Spleen (tissue), 11 donors: ENCODE results near the gene MAN1C1. TPM values are rescaled to one million over a fixed set of nuclear protein-coding genes. Genes with fewer than 3 reads are reported as not detected.

ENCODE experiments used
- DNase-seq: peaks from one replicate; pipeline ENCODE4 v3.0.0-alpha.2; 2020
- H3K27ac ChIP-seq, 8 donors: fragments of 200-600 bp; sonication (generic) in 7 of 8; 1 replicate in 4 of 8; 2 replicates in 4 of 8; pipeline versions ENCODE4 v1.5.0 to v1.8.0; 2016 to 2021; ENCODE audit warnings: inconsistent platforms in 4 of 8, mild to moderate bottlenecking in 4 of 8, moderate library complexity in 1 of 8
- H3K27me3 ChIP-seq, 7 donors: fragments of 200-600 bp; sonication (generic) in 6 of 7; replicated peaks in 1 of 7; 1 replicate in 4 of 7; 2 replicates in 3 of 7; pipeline versions ENCODE4 v1.5.0 to v1.8.0; 2016 to 2021; ENCODE audit warnings: inconsistent platforms in 3 of 7, mild to moderate bottlenecking in 1 of 7
- H3K36me3 ChIP-seq, 6 donors: fragments of 200-600 bp; sonication (generic) in 5 of 6; 1 replicate in 4 of 6; 2 replicates in 2 of 6; pipeline versions ENCODE4 v1.5.0 to v1.8.0; 2016 to 2021; ENCODE audit warnings: inconsistent platforms in 2 of 6
- H3K4me1 ChIP-seq, 6 donors: fragments of 200-600 bp; sonication (generic) in 5 of 6; 1 replicate in 3 of 6; 2 replicates in 3 of 6; pipeline versions ENCODE4 v1.5.0 to v1.8.0; 2016 to 2021; ENCODE audit warnings: inconsistent platforms in 3 of 6
- H3K4me3 ChIP-seq, 8 donors: fragments of 200-600 bp; sonication (generic) in 7 of 8; 1 replicate in 4 of 8; 2 replicates in 4 of 8; pipeline versions ENCODE4 v1.5.0 to v1.8.0; 2016 to 2021; ENCODE audit warnings: inconsistent platforms in 4 of 8, mild to moderate bottlenecking in 4 of 8, moderate library complexity in 2 of 8
- H3K9me3 ChIP-seq, 8 donors: fragments of 200-600 bp; sonication (generic) in 7 of 8; 1 replicate in 4 of 8; 2 replicates in 4 of 8; pipeline versions ENCODE4 v1.5.0 to v1.8.0; 2016 to 2021; ENCODE audit warnings: inconsistent platforms in 4 of 8
- POLR2A ChIP-seq, 3 donors: fragments of 450-650 bp; IDR thresholded peaks; one replicate each; pipeline ENCODE4 v1.5.1; 2017; ENCODE audit warnings: antibody characterized with exemption in 3 of 3, mild to moderate bottlenecking in 1 of 3
- POLR2AphosphoS5 ChIP-seq, 3 donors: sonication (generic); formaldehyde crosslinking; IDR thresholded peaks; one replicate each; pipeline ENCODE4 v1.5.1; 2017; ENCODE audit warnings: antibody characterized with exemption in 3 of 3
- WGBS, 5 donors: extraction: QIAGEN DNeasy Blood & Tissue Kit in 3 of 5; methylation state at CpG; one replicate each; pipeline versions ENCODE4 v1.1.5 to v1.1.7; 2013 to 2018; 5-methylcytosine and 5-hydroxymethylcytosine counted together
- intact Hi-C: fragments of 100-400 bp; cut with DNase I; formaldehyde crosslinking; loops from one replicate; pipeline ENCODE4 v1.15.0; 2023; ENCODE audit warnings: low total_unique reads
- polyA plus RNA-seq, 3 donors: library from polyadenylated mRNA; stranded (reverse); fragments of 200-250 nt; gene quantifications; one replicate each; pipeline ENCODE4 v1.2.1, GENCODE V29; 2013
- total RNA-seq, 7 donors: library from RNA; depleted of rRNA in 3 of 7; stranded (reverse); fragments of >200 nt in 3 of 7; fragmentation: NEBNext Ultra II Directional in 4 of 7; extraction: Animal tissue kit (Norgen Biotek cat#: 25700) in 4 of 7; gene quantifications; one replicate each; pipeline versions ENCODE4 v1.1.0 to v1.2.1, GENCODE V29; 2016 to 2021
- TF ChIP-seq, protein P1 (sequence below), 11 experiments: fragments of 200-600 bp in 7 of 11; fragments of 450-650 bp in 4 of 11; sonication (generic) in 4 of 11; IDR thresholded peaks in 8 of 11; conservative IDR thresholded peaks in 3 of 11; 1 replicate in 7 of 11; 2 replicates in 4 of 11; pipeline versions ENCODE4 v1.4.0 to v1.8.0; 2016 to 2021; ENCODE audit warnings: antibody characterized with exemption in 11 of 11, inconsistent platforms in 4 of 11, mild to moderate bottlenecking in 1 of 11
- donor health status: healthy with polysubstance abuse.
- donor health status: DM: no; HTN: no; CAD: no; lungs with moderate emphysema.
- donor health status: DM: no; HTN: no; CAD: no.
- donor health status: Bipolar disorder and iron deficiency.
- donor health status: healthy.
- donor health status: DM: no; HTN: no; CAD: no.
- donor health status: DM: yes; HTN: yes; CAD: no.

MAN1C1 gene
- total and polyA plus RNA-seq, 10 donors, result 4.6 to 54.3 (median 41.1) TPM

DNA sequence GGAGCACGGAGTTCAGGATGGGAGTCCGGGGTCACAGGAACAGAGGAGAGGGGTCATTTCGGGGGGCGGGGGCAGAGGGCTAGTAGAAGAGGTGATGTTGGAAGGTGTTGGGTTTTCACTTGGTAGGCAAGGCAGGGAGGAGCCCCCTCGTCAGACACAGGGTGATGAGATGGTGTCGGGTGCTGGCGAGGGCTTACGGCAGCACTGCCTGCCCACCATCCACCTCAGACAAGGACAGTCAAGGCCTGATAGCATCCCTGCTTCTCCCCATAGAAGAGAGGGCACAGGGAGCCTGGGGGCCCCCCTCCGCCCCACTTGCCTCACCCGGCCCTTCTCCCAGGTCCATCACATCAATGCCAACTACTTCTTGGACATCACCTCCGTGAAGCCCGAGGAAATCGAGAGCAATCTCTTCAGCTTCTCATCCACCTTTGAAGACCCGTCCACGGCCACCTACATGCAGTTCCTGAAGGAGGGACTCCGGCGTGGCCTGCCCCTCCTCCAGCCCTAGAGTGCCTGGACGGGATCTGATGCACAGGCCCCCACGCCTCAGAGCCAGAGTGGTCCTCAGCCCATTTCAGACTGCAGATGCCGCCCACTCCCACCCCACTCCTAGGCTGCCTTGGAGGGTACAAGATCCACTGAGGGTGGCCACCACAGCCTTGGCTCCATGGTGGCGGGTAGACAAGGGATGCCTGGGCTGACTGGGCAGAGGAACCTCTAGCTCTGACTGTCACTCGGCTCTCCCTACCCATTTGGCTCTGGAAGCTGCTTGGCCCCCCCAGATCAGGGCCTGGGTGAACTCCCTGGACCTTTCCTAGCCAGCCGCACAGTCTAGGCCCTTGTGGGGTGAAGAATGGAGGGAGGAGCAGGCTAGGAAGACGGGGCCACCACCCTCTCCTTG lies 198.9 kb downstream of the MAN1C1 start:
- Histone ChIP-seq H3K4me1 (peaks cover 6 to 36% (median 25%) of the 10 kb centered on the region in 6 donors), H3K27ac (no peak overlapping the region), H3K9me3 (no peaks in the 10 kb centered on the region), H3K4me3 (no peak overlapping the region), H3K36me3 (peaks cover 0 to 60% (median 34%) of the 10 kb centered on the region in 6 donors), H3K27me3 (no peaks in the 10 kb centered on the region)
- intact Hi-C loops, result no loop called here
- WGBS, 5 donors, result 89 to 95% (median 90%) methylated on average over 23 to 24 of the region's 24 CpGs
- DNase-seq, result no peak
- TF ChIP-seq POLR2AphosphoS5 (IDR thresholded peaks at IDR 0.05) (peak in 1 of 3 donors; percentile 12), POLR2A (IDR thresholded peaks at IDR 0.05) (no peak)

DNA sequence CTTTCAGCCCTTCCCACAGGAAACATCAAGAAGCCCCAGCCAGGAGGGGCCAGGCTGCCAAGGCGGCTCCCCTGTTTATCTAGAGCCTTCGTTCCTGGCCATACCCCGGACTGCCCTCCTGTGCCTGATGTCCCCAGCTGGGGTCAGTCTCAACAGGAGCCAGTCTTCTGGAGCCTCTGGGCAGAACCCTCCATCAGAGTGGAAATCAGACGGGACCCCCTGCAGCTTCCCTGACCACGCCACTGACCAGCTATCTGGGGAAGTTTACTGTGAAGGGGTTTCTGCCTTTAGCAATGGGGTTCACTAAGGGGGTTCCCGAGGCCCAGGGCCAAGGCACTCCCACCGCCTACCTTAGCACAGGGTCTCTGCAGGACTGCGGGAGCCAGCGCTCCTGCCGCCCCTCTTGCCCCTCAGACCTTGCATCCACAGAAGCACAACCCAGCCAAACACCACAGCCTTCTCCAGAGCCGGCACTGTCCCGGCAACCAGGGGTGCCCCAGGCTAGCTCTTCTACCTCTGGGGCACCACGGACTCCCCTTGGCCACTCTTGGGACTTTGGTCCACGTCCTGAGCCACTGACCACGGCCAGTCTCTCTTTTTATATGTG lies 199.6 kb downstream of the MAN1C1 start:
- Histone ChIP-seq H3K27ac (no peak overlapping the region), H3K36me3 (peaks cover 0 to 55% (median 34%) of the 10 kb centered on the region in 6 donors), H3K27me3 (no peaks in the 10 kb centered on the region), H3K9me3 (no peaks in the 10 kb centered on the region), H3K4me3 (no peak overlapping the region), H3K4me1 (peaks cover 6 to 36% (median 24%) of the 10 kb centered on the region in 6 donors)
- no peak for DNase-seq
- TF ChIP-seq POLR2A (IDR thresholded peaks at IDR 0.05) (no peak), POLR2AphosphoS5 (IDR thresholded peaks at IDR 0.05) (peak in 1 of 3 donors; percentile 28)
- TF ChIP-seq, protein P1, sequence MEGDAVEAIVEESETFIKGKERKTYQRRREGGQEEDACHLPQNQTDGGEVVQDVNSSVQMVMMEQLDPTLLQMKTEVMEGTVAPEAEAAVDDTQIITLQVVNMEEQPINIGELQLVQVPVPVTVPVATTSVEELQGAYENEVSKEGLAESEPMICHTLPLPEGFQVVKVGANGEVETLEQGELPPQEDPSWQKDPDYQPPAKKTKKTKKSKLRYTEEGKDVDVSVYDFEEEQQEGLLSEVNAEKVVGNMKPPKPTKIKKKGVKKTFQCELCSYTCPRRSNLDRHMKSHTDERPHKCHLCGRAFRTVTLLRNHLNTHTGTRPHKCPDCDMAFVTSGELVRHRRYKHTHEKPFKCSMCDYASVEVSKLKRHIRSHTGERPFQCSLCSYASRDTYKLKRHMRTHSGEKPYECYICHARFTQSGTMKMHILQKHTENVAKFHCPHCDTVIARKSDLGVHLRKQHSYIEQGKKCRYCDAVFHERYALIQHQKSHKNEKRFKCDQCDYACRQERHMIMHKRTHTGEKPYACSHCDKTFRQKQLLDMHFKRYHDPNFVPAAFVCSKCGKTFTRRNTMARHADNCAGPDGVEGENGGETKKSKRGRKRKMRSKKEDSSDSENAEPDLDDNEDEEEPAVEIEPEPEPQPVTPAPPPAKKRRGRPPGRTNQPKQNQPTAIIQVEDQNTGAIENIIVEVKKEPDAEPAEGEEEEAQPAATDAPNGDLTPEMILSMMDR (IDR thresholded peaks at IDR 0.05 in 8 of 11, conservative IDR thresholded peaks at IDR 0.05 in 3 of 11), result no peak
- 84 to 91% (median 89%) methylated on average over 10 to 15 of the region's 15 CpGs for WGBS, 5 donors
- intact Hi-C loops, result no loop called here

DNA sequence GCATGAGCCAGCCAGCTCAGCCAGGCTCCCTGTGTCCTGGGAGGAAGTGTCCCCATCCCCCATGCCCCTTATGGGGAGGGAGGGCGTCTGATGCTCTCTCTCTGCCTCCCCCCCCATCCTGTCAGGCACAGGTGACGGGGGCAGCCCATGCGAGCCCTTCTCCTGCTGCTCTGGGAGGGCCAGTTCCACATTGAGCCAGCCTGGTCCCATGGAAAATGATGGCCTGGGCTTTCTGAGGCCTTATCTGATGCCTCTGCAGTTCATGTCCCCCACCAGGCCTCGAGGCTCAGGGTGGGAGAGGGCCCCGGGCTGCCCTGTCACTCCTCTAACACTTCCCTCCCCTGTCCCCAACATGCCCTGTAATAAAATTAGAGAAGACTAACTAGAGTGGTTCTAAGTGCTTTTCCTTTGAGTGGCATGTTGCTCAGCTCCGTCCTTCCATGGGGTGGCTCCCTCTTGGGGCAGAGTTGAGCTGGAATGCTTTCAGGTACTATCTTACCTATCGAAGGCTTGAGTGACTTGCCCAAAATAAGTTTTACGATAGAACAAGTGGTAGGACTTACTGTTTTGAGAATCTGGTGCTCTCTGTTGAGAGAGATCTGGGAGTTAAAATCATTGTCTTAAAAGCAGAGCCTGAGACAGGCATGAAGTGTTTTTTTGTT lies 201.4 kb downstream of the MAN1C1 start:
- DNase-seq, result no peak
- peaks cover 0 to 42% (median 29%) of the 10 kb centered on the region in 6 donors for H3K36me3 ChIP-seq
- no peaks in the 10 kb centered on the region for H3K9me3 ChIP-seq
- no peak overlapping the region for H3K4me3 ChIP-seq
- intact Hi-C loops, result no loop called here
- peaks cover 16 to 47% (median 34%) of the 10 kb centered on the region in 6 donors for H3K4me1 ChIP-seq
- H3K27me3 ChIP-seq, result no peaks in the 10 kb centered on the region
- WGBS, 5 donors, result 40 to 63% (median 57%) methylated on average over 8 of the region's 8 CpGs
- peak in 2 of 3 donors; percentile 48 to 51 for TF ChIP-seq POLR2AphosphoS5 (IDR thresholded peaks at IDR 0.05)
- TF ChIP-seq POLR2A (IDR thresholded peaks at IDR 0.05), result no peak
- TF ChIP-seq, protein P1 (IDR thresholded peaks at IDR 0.05 in 8 of 11, conservative IDR thresholded peaks at IDR 0.05 in 3 of 11), result no peak
- peak overlapping the region in 4 of 8 donors; percentile 9 to 95 (median 94) for H3K27ac ChIP-seq

DNA sequence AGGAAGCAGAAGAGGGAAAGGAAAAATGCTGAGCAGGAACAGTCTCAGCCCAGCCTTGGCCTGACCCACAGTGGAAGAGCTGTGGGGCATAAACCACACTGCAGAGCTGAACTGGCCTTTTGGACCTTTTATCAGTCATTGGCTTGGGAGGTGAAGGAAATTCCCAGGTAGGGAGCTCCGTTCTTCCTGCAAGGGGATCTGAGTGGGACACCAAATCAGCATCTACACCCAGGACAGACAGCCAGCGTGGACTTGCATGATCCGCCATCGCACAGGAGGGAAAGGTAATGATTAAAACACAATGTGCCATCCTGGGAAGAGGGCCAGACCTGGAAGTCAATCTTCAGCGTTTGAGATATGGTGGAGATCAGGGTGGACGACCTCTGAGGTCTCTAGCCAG lies 202.0 kb downstream of the MAN1C1 start:
- intact Hi-C loops, result no loop called here
- DNase-seq, result no peak
- Histone ChIP-seq H3K9me3 (no peaks in the 10 kb centered on the region), H3K4me1 (peaks cover 16 to 53% (median 37%) of the 10 kb centered on the region in 6 donors), H3K27me3 (no peaks in the 10 kb centered on the region), H3K4me3 (peak overlapping the region in 1 of 8 donors; percentile 98), H3K36me3 (peaks cover 0 to 42% (median 28%) of the 10 kb centered on the region in 6 donors), H3K27ac (peak overlapping the region in 4 of 8 donors; percentile 93 to 95 (median 94))
- 71 to 88% (median 79%) methylated on average over 6 of the region's 6 CpGs for WGBS, 5 donors
- TF ChIP-seq POLR2AphosphoS5 (IDR thresholded peaks at IDR 0.05) (no peak), POLR2A (IDR thresholded peaks at IDR 0.05) (no peak)
- TF ChIP-seq, protein P1 (IDR thresholded peaks at IDR 0.05 in 8 of 11, conservative IDR thresholded peaks at IDR 0.05 in 3 of 11), result no peak
